ENCODE data around the gene RPS18. TPM values are rescaled to one million over a fixed set of nuclear protein-coding genes. Genes with fewer than 3 reads are reported as not detected.
A peak's percentile ranks its signal among the peaks of the same experiment; 100 is the strongest.

RPS18 gene
- total and polyA plus RNA-seq, 9 of the 15 experiments (the other 6 are each of a cell fraction or from before 2014, with no cell fraction given), result 5,023 to 17,516 (median 8,131) TPM

DNA sequence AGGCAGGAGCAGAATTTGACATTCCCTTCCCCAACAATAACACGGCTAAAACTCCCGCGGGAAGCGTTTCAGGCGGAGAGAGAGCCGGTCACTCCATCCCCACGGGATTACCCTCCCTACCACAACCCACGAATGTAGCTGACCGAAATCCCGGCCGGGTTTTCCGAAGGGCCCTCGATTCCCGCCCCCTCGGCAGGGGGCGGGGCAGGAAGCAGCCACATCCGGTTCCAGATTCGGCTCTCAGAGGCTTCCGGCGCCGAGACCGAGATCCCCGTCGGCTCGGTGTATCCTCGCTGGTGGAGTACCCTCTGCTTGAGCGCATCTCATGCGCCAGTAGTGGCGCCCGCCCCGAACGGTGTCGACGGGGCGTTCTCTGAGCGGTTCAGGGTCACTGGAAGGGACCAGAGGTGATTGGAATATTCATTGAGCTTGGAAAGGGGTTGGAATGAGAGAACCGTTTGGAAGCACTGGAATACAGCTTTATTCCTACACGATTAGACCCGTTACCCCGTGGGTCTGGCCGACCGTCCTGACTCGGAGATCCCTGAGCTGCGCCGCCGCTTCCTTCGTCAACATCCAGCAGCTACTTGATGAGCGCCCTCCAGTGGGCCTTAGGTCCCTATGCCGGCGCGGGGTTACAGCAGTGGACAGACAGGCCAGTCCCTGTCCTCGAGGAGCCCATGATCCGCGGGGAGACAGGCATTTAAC lies 27.5 kb downstream of the RPS18 start (continued):
- TF ChIP-seq ZKSCAN1 (IDR thresholded peaks at IDR 0.05; ENCODE audit: low read depth, low read length) (0 out of 2 replicates have a peak, but pooled peaks have one; percentile 45), DMBX1 (CRISPR knock-in tag; IDR thresholded peaks at IDR 0.05; ENCODE audit: borderline replicate concordance) (peak; percentile 61; the same call in 1 of the 2 replicates), KLF16 (IDR thresholded peaks at IDR 0.05) (no peak), PYGO2 (tag; IDR thresholded peaks at IDR 0.05) (no peak), ETS2 (tag; IDR thresholded peaks at IDR 0.05; ENCODE audit: borderline replicate concordance, poor library complexity, severe bottlenecking) (no peak), FIP1L1 (IDR thresholded peaks at IDR 0.05; ENCODE audit: low read depth, low read length, poor library complexity, severe bottlenecking) (no peak), HDAC2 (IDR thresholded peaks at IDR 0.05) (peak; percentile 87; the same call in 1 of the 2 replicates), PHTF2 (CRISPR knock-in tag; IDR thresholded peaks at IDR 0.05) (peak; percentile 53; the same call in 1 of the 2 replicates), PTBP1 (IDR thresholded peaks at IDR 0.05; ENCODE audit: low read depth, low read length) (0 out of 2 replicates have a peak, but pooled peaks have one; percentile 41), FOXK1 (CRISPR knock-in tag; IDR thresholded peaks at IDR 0.05; ENCODE audit: borderline replicate concordance) (peak; percentile 17; the same call in 1 of the 2 replicates), NR2C1 (IDR thresholded peaks at IDR 0.05) (peak; percentile 48), NR2C1 (tag; IDR thresholded peaks at IDR 0.05) (no peak), ZNF75A (CRISPR knock-in tag; IDR thresholded peaks at IDR 0.05) (no peak; the same call in 1 of the 2 replicates), KDM2B (CRISPR knock-in tag; IDR thresholded peaks at IDR 0.05) (peak; percentile 58; the same call in 1 of the 2 replicates), CREB1 (IDR thresholded peaks at IDR 0.05) (peak; percentile 51), CREB1 (CRISPR knock-in tag; IDR thresholded peaks at IDR 0.05) (peak; percentile 67), ZNF217 (CRISPR knock-in tag; IDR thresholded peaks at IDR 0.05) (no peak), OTX1 (CRISPR knock-in tag; IDR thresholded peaks at IDR 0.05) (peak; percentile 6; the same call in 1 of the 2 replicates), VEZF1 (CRISPR knock-in tag; IDR thresholded peaks at IDR 0.05) (peak; percentile 66), ATF3 (IDR thresholded peaks at IDR 0.05) (no peak), ATF3 (CRISPR knock-in tag; conservative IDR thresholded peaks at IDR 0.05) (peak; percentile 81; the same call in 1 of the 2 replicates)
- TF ChIP-seq, protein P1, sequence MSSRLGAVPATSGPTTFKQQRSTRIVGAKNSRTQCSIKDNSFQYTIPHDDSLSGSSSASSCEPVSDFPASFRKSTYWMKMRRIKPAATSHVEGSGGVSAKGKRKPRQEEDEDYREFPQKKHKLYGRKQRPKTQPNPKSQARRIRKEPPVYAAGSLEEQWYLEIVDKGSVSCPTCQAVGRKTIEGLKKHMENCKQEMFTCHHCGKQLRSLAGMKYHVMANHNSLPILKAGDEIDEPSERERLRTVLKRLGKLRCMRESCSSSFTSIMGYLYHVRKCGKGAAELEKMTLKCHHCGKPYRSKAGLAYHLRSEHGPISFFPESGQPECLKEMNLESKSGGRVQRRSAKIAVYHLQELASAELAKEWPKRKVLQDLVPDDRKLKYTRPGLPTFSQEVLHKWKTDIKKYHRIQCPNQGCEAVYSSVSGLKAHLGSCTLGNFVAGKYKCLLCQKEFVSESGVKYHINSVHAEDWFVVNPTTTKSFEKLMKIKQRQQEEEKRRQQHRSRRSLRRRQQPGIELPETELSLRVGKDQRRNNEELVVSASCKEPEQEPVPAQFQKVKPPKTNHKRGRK (tag; IDR thresholded peaks at IDR 0.05), result no peak
- TF ChIP-seq, protein P2, sequence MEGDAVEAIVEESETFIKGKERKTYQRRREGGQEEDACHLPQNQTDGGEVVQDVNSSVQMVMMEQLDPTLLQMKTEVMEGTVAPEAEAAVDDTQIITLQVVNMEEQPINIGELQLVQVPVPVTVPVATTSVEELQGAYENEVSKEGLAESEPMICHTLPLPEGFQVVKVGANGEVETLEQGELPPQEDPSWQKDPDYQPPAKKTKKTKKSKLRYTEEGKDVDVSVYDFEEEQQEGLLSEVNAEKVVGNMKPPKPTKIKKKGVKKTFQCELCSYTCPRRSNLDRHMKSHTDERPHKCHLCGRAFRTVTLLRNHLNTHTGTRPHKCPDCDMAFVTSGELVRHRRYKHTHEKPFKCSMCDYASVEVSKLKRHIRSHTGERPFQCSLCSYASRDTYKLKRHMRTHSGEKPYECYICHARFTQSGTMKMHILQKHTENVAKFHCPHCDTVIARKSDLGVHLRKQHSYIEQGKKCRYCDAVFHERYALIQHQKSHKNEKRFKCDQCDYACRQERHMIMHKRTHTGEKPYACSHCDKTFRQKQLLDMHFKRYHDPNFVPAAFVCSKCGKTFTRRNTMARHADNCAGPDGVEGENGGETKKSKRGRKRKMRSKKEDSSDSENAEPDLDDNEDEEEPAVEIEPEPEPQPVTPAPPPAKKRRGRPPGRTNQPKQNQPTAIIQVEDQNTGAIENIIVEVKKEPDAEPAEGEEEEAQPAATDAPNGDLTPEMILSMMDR (IDR thresholded peaks at IDR 0.05 in 2 of 3, conservative IDR thresholded peaks at IDR 0.05 in 1 of 3; ENCODE audit: insufficient read depth in 2 of 3, low read depth in 1 of 3, low read length in 3 of 3), result peak; percentile 89 to 97 (median 97)

Data from K562 (cell line).